Mesothelial cell of epicardium (in vitro differentiated cells): ENCODE data around the gene PCYT2. TPM values are rescaled to one million over a fixed set of nuclear protein-coding genes. Genes with fewer than 3 reads are reported as not detected.

Experiments
- DNase-seq, 2 experiments: peaks; one replicate each; pipeline ENCODE4 v3.0.0; 2021; ENCODE audit warnings: low spot score in 2 of 2; ENCODE audit not compliant: unreplicated experiment in 2 of 2
- H3K27ac Mint-ChIP-seq: 2 replicates; pipeline ENCODE4 v1.8.0; 2021; ENCODE audit warnings: mixed read lengths
- H3K27me3 Mint-ChIP-seq: 2 replicates; pipeline ENCODE4 v1.8.0; 2021; ENCODE audit warnings: low read depth, mixed read lengths
- H3K36me3 Mint-ChIP-seq: 2 replicates; pipeline ENCODE4 v1.8.0; 2021; ENCODE audit warnings: mixed read lengths
- H3K4me1 Mint-ChIP-seq: 2 replicates; pipeline ENCODE4 v1.8.0; 2021; ENCODE audit warnings: mixed read lengths
- H3K4me3 Mint-ChIP-seq: 2 replicates; pipeline ENCODE4 v1.8.0; 2021; ENCODE audit warnings: mild to moderate bottlenecking, moderate library complexity, mixed read lengths
- H3K9me3 Mint-ChIP-seq: 2 replicates; pipeline ENCODE4 v1.8.0; 2021; ENCODE audit warnings: mixed read lengths
- total RNA-seq: library from RNA; stranded (reverse); gene quantifications from 3 replicates; pipeline ENCODE4 v1.2.1, GENCODE V29; 2021
- TF ChIP-seq, protein P1 (sequence below): fragments of 200-600 bp; sonication (generic); IDR thresholded peaks from one replicate; pipeline ENCODE4 v1.5.0; 2021; ENCODE audit warnings: antibody characterized with exemption; ENCODE audit not compliant: unreplicated experiment

PCYT2 gene
- total RNA-seq, 1 donor from 2014 or later, result 20.5 TPM

DNA sequence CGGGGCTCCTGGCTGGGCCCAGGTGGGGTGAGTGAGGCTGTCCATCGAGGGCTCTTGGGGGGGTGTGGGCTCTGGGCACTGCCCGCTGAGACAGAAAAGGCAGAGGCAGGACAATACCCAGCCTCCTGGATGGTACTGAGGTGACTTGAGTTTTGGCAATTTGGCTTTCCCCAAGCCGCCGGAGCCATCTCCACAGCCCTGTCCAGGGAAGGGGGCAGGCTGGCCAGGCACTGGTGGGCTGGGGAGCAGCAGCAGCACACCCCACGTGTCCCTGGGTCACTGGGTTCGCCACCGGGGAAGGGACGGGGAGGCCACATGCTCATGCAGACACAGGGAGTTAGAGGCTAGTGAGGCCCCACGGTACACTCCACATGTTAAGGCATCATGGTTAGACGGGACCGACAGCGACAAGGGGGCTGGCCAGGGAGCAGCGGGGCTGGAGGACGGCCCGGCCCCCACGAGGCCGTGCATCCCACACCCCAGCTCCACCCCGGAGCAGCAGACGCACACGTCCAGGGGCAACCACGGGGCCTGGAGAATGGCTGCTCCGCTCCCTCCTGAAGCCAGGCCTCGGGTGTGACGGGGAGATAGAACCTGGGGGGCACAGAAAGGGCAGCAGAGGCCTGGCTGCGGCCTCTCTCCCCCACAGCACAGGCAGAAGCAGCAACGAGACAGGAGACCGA, 43.1 kb downstream of the PCYT2 start:
- TF ChIP-seq, protein P1, sequence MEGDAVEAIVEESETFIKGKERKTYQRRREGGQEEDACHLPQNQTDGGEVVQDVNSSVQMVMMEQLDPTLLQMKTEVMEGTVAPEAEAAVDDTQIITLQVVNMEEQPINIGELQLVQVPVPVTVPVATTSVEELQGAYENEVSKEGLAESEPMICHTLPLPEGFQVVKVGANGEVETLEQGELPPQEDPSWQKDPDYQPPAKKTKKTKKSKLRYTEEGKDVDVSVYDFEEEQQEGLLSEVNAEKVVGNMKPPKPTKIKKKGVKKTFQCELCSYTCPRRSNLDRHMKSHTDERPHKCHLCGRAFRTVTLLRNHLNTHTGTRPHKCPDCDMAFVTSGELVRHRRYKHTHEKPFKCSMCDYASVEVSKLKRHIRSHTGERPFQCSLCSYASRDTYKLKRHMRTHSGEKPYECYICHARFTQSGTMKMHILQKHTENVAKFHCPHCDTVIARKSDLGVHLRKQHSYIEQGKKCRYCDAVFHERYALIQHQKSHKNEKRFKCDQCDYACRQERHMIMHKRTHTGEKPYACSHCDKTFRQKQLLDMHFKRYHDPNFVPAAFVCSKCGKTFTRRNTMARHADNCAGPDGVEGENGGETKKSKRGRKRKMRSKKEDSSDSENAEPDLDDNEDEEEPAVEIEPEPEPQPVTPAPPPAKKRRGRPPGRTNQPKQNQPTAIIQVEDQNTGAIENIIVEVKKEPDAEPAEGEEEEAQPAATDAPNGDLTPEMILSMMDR, result no peak
- Mint-ChIP-seq H3K4me1 (peaks cover 47% of the 10 kb centered on the region), H3K27me3 (no peaks in the 10 kb centered on the region), H3K27ac (peak overlapping the region; percentile 96), H3K9me3 (no peaks in the 10 kb centered on the region), H3K36me3 (no peaks in the 10 kb centered on the region), H3K4me3 (peak overlapping the region; percentile 20)
- no peak for DNase-seq

DNA sequence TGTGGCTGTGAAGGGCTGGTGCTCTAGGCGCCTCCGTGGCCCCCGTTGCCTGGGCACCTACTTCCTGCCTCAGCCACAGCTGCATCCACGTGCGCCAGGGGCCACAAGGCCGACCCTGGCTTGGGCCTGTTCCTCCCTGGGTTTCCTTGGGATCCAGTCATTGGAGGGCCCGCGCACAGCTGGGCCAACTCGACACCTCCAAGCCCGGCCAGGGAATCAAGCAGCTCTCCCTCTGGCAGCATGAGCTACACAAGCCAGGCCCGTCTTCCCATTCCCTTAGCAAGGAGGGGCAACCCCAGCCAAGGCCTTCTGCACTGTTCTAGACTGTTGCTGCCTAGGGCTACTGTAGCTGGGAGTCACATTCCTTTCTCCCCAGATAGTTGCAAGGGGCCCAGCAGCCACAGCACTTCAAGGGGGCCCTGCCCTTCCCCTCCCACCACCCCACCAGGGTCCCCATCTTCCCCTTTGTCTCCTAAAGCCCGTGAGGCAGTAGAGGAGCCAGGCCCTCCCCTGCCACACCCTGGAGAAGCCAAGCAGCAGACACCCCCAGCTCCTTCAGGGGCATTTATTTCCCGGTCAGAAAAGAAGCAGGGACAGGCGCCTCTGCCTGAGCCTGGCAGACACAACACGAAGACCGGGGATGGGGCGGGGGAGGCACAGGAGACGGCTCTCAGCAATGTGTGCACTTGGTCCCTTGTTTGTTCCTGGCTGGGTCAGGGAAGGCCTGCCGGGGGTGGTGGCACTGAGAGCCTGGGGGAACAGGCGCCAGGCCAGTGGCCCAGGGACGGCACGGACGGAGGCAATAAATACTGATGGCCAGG, 43.8 kb downstream of the PCYT2 start:
- Mint-ChIP-seq H3K4me1 (peaks cover 48% of the 10 kb centered on the region), H3K9me3 (no peaks in the 10 kb centered on the region), H3K27ac (peak overlapping the region; percentile 96), H3K36me3 (no peaks in the 10 kb centered on the region), H3K27me3 (no peaks in the 10 kb centered on the region), H3K4me3 (peak overlapping the region; percentile 40)
- TF ChIP-seq, protein P1, result no peak
- DNase-seq, result no peak

DNA sequence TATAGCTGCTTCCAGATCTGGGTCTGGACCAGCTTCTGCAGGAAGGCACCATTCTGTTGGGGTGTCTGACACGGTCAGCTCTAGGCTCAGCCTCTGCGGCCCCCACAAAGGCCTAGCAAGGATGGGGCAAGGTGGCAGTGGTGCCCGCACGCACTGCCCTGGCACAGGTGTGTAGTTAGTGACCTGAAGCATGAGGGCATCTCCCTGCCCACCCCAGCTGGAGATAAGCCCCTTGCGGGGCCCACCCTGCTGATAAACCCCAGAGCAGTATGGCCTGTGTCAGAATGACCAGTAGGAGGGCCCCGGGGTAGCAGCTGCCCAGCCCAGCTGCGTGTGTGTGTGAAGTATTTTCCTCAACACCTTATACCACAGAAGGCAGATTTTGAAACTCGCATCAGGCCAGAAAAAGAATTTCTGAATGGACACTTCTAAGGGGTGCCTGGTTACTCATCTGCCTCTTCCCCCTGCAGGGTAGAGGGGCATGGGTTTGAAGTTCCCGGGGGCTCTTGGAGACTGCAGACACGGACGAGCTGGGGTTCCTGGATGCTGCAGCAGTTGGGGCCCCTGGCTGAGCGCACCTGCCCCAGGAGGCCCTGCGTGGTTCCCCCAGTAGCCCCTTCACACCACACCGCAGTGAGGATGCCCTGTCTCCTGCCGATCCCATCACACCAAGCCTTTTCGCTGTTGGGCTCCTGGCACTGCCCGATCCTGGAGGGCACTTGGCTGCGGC, 44.6 kb downstream of the PCYT2 start:
- TF ChIP-seq, protein P1, result no peak
- H3K27ac Mint-ChIP-seq, result peak overlapping the region; percentile 96
- H3K36me3 Mint-ChIP-seq, result no peaks in the 10 kb centered on the region
- peaks cover 48% of the 10 kb centered on the region for H3K4me1 Mint-ChIP-seq
- H3K27me3 Mint-ChIP-seq, result no peaks in the 10 kb centered on the region
- DNase-seq, result no peak
- H3K9me3 Mint-ChIP-seq, result no peaks in the 10 kb centered on the region
- H3K4me3 Mint-ChIP-seq, result no peak overlapping the region

DNA sequence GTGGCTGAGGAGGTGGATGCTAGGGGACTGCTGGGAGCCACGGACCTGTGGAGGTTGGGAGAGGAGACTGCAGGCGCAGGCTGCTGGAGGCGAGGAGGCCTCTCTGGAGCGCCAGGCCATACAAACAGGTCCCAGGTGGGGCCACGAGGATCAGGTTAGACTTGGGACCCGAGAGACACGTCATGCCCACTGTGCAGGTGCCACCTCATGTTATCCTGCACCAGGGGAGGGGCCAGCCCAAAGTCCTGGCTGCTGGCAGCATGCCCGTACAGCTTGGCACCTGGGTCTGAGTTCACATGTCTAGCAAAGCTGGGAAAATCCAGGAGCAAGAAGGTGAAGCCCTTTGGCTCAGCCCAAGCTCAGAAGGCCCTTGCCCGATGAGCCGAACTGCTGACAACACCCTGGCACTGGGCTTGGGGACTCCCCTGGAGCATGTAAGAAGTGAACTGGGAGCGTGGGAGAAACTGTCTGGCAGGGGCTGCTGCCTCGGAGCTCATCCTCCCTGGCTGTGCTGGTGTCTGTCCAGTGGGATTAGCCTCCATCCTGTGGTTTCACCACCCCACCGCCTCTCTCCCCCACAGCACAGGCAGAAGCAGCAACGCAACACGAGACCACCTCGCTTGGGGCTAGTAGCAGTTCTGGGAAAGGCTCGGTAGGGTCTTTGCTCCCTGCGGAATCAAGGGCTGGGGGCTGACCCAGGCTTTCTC, 45.3 kb downstream of the PCYT2 start:
- Mint-ChIP-seq H3K9me3 (no peaks in the 10 kb centered on the region), H3K27me3 (no peaks in the 10 kb centered on the region), H3K4me3 (no peak overlapping the region), H3K4me1 (peaks cover 51% of the 10 kb centered on the region), H3K27ac (peak overlapping the region; percentile 96), H3K36me3 (no peaks in the 10 kb centered on the region)
- no peak for DNase-seq
- TF ChIP-seq, protein P1, result no peak

DNA sequence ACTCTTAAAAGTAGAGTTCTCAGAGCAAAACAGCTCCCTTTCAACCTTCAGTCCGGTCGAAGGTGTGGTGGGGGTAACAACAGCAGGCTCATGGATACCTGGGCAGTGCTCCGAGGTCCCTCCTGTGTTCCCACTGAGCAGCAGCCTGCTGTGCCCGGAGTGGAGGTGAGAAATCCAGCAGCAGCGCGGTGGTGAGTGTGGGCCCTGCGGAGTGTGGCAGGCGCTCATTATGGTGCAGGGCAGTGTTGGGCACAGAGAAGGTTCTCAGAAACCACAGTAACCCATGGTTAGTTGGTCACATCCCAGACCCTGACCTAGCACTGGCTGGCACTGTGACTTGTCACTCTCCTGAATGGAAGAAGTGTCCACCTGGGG, 45.9 kb downstream of the PCYT2 start:
- Mint-ChIP-seq H3K4me1 (peaks cover 50% of the 10 kb centered on the region), H3K27me3 (peaks cover 2% of the 10 kb centered on the region), H3K27ac (peak overlapping the region; percentile 43), H3K36me3 (no peaks in the 10 kb centered on the region), H3K9me3 (no peaks in the 10 kb centered on the region), H3K4me3 (no peak overlapping the region)
- no peak for DNase-seq
- TF ChIP-seq, protein P1, result no peak
